Fibroblast of the conjunctiva (primary cell): Measurements from ENCODE around the gene HNRNPDL.
"Not testable (repeated sequence)": the region's sequence is repeated elsewhere in the genome, so short reads cannot be mapped to it uniquely, and the experiment has no call there.

Experiments
- DNase-seq: peaks from one replicate; pipeline ENCODE4 v3.0.0-alpha.2; 2010; ENCODE audit warnings: low read depth

The HNRNPDL gene

GRCh38 chr4:82386312-82386711 is 44.0 kb downstream of the HNRNPDL start:
- not testable (repeated sequence) for DNase-seq

- no peak for DNase-seq
Measured at GRCh38 chr4:82382751-82383150, 47.5 kb downstream of the HNRNPDL start.

- no peak for DNase-seq
Measured at GRCh38 chr4:82381661-82382296, 48.5 kb downstream of the HNRNPDL start.

DNA sequence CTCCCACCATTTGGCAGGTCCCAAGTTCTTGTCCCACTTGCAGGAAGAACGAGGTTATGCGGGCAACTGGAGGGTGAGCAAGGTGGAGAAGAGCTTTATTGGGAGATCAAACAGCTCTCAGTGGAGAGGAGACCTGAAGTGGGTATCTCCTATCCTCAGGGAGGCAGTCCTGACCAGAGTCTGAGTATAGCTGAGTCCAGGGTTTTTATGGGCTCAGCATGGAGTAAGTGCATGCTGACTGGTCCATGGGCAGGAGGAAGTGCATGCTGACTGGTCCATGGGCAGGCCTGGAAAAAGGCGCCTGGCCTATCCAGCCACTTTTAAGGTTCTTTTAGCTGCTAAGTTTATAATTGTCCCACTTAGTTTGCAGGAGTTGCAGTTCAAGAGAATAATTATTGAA is 49.0 kb downstream of the HNRNPDL start:
- DNase-seq = no peak

- DNase-seq = no peak
Measured at GRCh38 chr4:82380831-82381230, 49.4 kb downstream of the HNRNPDL start.

DNA sequence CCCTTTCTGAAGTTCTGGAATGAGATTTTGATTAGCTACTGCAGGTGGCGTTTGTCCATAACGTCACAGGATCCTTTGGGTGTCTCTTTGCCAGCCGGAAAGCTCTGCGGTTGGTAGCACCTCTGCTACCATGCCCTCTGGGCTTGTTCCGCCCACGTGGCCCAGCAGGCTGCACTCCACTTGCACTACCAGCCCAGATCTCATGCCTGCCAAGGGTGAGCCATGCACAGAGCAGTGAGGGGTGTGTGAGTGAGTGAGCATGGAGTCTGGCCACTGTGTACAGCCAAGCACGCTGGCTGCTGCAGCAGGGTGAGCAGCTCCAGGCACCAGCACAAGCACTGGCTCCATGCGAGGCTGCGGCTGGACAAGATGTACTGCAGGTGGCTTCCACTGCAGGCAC is 49.9 kb downstream of the HNRNPDL start:
- no peak for DNase-seq

DNA sequence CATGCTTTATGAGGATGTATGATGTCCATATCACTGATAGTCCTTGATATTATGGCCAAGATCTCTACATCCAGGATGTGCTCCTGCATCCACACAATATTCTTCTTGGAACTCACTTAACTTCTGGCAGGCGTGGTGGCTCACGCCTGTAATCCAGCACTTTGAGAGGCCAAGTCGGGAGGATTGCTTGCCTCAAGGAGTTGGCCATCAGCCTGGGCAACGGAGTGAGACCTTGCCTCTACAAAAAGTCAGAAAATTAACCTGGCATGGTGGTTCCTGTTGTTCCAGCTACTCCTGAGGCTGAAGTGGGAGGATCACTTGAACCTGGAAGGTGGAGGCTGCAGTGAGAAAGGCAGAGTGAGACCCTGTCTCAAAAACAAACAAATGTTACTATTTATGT is 54.2 kb downstream of the HNRNPDL start:
- DNase-seq = no peak

- DNase-seq = peak; percentile 100
Measured at GRCh38 chr4:82373816-82374625, 56.2 kb downstream of the HNRNPDL start, which contains the start of gene HNRNPD. Gene HNRNPD, minus strand, starts transcription at chr4:82373991. Its CDS starts 313 bp downstream, at chr4:82373678.

GRCh38 chr4:82373486-82373815 is 56.8 kb downstream of the HNRNPDL start:
- DNase-seq = no peak
